ENCODE results near the gene TSPEAR.
"Not testable (repeated sequence)": the region's sequence is repeated elsewhere in the genome, so short reads cannot be mapped to it uniquely, and the experiment has no call there.

- not testable (repeated sequence) for TF ChIP-seq CTCF (IDR thresholded peaks at IDR 0.05); TCF7L2 (IDR thresholded peaks at IDR 0.05; ENCODE audit: low read depth, low read length)
These were observed 120.2 kb downstream of the TSPEAR start for GRCh38 chr21:44590897-44591800.
